SK-N-MC (cell line): ENCODE measurements around the gene NKD2.

Experiments
- EZH2 ChIP-seq: fragments of 200-600 bp; sonication (generic); IDR thresholded peaks from one replicate; pipeline ENCODE4 v1.6.1; 2017; ENCODE audit warnings: antibody characterized with exemption
- FOXP2 ChIP-seq: optimal IDR thresholded peaks from 2 replicates; pipeline ENCODE3; 2011; ENCODE audit warnings: mild to moderate bottlenecking, moderate library complexity; ENCODE audit not compliant: insufficient read depth; ENCODE audit errors: extremely low read length, control extremely low read depth
- POLR2AphosphoS5 ChIP-seq: IDR thresholded peaks from 2 replicates; pipeline ENCODE4 v1.6.1; 2012; ENCODE audit warnings: mild to moderate bottlenecking, low read depth, low read length, borderline replicate concordance

GRCh38 chr5:962801-963200, 45.8 kb upstream of the NKD2 start:
- TF ChIP-seq POLR2AphosphoS5, result no peak
- TF ChIP-seq EZH2, result no peak
- no peak for TF ChIP-seq FOXP2
